GM18861 (cell line): ENCODE measurements around the gene JADE2.
"Not testable (repeated sequence)": the region's sequence is repeated elsewhere in the genome, so short reads cannot be mapped to it uniquely, and the experiment has no call there.

Experiments used
- ATAC-seq: cut with Tn5 transposase; IDR thresholded peaks from one replicate; pipeline ENCODE4 v1.9.1; 2021; ENCODE audit not compliant: unreplicated experiment

Gene JADE2

DNA sequence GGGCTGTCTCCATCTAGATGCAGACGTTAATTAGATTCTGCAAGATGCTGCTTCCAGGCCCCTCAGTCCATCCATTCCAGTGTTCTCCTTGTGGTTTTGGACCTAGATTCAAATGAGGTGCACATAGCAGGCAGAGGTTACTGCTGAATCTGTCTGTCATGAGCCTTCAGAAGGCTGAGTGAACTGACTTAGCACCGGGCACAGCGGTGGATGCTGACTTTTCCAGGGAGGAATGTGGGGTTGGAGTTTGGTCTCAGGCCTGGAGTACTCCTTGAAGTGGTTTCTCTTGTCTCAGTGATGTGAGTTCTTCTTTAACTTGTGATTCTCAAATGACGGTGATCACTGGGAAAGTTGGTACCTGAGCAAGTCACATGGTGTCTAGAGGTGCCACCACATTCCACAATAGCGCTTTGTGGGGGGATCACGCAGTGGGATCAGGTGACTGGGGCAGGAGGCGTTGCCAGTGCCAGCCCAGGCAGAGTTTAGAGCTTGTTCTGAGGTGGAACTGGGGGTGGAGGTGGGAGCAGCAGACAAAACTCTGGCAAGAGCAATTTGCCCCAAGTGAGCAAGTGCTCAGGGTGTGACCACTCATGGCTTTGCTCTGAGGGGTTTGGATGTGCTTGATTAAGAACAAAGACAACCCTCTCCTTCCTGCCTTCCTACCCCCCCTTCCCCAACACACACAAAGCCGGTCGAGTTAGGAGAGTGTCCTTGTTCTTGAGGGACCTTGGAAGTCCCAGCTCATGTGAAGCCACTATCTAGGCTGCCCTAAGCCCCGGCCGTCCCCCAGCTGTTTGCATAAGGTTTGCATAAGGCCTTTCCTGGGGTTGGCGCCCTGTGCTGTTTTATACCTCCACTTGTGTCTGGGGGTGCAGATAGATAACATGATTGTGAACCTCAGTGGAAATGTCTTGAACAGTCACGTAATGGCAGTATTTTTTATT, 25.1 kb downstream of the JADE2 start:
- ATAC-seq, result no peak

DNA sequence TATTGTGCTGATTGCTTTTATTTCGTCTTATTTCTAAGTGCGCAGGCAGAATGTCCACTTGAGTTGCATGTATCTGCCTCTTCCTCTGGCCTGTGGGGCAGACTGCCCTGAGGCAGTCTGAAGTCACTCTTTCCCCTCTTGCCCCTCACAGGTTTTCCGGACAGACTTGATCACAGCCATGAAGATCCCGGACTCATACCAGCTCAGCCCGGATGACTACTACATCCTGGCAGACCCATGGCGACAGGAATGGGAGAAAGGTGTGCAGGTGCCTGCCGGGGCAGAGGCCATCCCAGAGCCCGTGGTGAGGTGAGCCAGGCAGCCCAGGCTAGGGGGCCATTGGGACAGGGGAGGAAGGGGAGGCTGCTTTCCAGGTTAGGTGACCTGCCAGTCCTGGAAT, 26.4 kb downstream of the JADE2 start:
- no peak for ATAC-seq

DNA sequence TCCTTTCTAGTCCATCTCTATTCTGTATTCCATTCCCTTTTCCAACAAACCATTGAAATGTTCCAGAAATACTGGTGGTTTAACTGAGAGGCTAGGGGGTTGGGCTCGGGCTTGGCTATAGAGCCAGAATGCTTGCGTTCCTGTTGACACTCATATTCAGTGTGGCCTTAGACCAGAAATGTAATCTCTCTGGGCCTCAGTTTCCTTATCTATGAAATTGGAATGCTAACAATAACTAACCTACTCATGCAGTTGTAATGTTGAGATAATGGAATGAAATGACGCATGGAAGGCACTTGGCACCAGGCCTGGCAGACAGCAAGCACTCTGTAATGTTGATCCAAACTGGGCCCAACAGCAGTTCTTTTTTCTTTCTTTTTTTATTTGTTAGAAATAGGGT, 26.8 kb downstream of the JADE2 start:
- ATAC-seq, result no peak

DNA sequence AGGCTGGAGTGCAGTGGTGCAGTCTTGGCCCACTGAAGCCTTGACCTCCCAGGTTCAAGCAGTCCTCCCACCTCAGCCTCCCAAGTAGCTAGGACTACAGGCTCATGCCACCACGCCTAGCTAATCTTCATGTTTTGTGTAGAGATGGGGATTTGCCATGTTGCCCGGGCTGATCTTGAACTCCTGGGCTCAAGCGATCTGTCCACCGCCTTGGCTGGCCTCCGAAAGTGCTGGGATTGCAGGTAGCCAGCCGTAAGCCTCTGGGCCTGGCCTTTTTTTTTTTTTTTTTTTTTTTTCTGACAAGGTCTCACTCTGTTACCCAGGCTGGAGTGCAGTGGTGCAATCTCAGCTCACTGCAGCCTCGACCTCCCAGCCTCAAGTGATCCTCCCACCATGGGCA, 27.2 kb downstream of the JADE2 start:
- ATAC-seq, result not testable (repeated sequence)

DNA sequence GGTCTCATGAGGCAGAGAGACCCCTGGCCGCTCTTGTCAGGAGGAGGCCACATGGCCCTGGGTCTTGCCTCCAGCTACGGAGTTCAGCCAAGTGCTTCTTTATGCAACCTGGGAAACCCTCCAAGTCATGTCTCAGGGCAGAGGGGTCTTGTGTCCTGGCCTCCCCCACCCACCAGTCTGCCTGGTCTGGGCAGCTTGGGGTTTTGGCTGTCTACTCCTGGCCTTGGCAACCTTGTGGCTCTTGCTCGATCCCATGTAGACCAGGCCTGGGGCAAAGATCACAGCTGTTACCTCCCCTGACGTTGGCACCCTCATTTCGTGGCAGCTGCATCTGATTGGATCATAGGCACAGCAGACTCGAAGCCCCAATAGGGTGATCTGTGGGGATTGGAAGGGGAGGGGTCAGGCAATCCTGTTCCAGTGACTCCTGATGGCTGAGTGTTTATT, 28.4 kb downstream of the JADE2 start:
- ATAC-seq, result no peak

DNA sequence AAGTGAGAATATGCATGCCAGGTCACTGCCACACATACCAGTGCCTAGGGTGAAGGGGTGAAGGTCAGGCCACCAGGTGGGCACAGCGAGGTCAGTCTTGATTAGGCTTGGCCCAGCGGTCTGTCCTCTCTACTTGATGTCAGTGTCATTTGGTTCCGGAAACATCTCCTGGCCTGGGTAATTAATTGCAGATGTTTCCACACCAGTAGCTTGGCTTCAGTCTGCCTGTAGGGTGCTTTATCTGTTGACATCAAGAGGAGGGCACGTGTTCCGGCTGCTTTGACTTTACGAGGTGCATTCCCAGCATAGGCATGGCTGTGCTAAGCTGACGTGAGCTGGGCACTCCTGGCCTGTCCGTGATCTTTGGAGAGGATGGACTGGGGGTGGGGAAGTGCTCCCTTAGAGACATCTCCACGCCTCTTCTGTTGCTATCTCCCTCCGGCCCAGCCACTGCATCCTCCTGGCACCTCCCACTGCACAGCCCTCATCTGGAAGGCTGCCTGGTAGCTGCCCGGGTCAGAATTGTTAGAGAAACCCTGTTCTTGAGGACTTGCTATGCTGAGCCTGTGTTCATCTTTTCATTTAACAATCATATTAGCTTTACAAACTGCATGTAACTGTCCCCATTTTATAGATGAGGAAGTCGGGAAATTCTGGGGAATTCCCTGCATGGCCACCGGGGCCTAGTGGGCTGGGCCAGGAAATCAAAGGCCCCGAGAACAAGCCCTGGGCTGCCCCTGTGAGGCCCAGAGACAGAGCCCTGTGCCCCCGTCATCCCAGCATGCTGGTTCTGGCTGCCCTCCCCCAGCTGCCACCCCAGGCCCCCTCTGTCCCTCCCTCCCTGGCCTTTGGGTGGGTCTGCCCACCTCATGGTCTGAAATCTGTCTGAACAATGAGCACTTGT, 29.1 kb downstream of the JADE2 start:
- peak; percentile 53 for ATAC-seq

DNA sequence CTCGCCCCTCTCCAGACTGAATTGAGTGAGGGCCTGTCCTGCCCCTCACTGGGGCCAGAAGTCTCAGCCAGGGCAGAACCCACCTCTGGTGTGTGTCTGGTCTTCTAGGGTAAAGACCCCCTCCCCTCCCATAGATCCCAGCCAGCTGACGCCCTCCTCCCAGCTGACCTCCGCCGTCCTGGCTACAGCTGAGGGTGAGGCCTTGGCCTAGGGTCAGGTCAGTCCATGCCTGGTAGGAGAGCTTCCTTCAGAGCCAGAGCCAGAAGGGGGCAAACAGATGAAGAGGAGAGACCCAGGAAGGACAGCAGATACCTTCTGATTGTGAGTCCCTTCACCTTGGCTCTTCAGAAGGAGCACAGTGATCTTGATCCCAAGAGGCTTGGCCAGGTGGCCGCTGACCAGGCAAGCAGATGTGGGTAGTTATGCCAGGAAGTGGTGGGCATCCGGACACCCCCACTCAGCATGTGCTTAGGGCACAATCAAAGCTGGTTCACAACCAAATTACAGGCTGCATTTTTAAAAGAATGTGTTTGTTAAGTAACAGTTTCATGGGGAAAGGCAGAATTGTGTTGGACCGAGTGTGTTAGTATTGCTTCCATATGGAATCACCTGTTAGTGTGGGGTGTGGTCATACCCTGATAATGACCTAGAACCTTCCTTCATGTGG, 29.9 kb downstream of the JADE2 start:
- no peak for ATAC-seq

DNA sequence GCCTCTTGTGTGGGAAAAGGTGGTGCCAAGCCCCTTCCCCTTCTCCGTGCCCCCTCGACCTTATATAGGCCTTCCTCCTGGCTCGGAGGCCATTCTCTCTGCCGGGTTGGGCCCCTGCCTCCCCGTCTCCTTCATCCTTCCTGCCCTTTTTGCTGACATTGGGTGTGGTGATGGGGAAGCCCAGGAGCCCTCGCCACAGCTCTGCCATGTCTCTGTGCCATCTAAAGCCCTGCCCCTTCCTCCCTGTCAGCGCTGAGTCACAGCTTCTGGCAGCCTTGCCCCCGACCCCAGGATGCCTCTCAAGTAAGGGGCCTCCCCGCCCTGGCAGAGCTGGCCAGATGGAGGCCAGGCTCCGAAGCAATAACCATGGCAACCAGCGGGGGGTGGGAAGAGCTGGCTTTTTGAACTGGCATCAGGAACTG, 30.4 kb downstream of the JADE2 start:
- ATAC-seq, result peak; percentile 38

DNA sequence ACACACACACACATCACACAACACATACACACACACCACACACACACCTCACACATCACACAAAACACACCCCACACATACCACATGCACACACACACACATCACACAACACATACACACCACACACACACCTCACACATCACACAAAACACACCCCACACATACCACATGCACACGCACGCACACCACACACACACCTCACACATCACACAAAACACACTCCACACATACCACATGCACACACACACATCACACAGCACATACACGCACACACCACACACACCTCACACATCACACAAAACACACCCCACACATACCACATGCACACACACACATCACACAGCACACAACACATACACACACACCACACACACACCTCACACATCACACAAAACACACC, 31.1 kb downstream of the JADE2 start:
- not testable (repeated sequence) for ATAC-seq

DNA sequence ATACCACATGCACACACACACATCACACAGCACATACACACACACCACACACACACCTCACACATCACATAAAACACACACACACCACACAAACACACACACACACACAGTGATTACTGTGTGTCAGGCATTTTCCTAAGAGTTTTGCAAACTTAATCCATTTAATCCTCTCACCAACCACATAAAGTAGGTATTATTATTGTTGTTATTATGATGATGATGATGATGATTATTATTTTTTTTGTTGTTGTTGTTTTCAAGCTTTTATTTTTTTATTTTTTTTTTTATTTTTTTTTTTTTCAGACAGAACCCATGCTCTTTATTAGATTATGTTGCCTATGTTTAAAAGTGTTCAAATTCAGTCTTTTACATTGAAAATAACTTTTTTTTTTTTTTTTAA, 31.5 kb downstream of the JADE2 start:
- no peak for ATAC-seq

DNA sequence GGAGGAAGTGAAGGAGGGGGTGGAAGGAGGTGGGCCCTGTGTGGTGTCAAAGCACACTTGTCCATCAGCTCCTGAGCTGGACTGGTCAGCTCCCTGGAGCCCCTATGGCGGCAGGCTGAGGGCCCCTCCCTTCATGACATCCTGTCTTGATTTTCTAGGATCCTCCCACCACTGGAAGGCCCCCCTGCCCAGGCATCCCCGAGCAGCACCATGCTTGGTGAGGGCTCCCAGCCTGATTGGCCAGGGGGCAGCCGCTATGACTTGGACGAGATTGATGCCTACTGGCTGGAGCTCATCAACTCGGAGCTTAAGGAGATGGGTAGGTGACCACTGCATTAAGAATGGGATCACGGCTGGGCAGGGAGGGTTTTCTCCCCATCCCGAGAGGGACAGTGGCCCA, 34.2 kb downstream of the JADE2 start:
- ATAC-seq, result no peak

DNA sequence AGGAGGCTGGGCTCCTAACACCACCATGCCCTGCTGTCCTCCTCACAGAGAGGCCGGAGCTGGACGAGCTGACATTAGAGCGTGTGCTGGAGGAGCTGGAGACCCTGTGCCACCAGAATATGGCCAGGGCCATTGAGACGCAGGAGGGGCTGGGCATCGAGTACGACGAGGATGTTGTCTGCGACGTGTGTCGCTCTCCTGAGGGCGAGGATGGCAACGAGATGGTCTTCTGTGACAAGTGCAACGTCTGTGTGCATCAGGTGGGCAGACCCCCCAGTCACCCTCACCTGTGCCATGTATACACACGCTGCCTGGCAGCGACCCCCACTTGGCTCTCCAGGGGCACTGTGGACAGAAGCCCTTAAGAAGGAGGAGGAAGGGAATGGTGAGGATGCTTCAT, 35.2 kb downstream of the JADE2 start:
- no peak for ATAC-seq

DNA sequence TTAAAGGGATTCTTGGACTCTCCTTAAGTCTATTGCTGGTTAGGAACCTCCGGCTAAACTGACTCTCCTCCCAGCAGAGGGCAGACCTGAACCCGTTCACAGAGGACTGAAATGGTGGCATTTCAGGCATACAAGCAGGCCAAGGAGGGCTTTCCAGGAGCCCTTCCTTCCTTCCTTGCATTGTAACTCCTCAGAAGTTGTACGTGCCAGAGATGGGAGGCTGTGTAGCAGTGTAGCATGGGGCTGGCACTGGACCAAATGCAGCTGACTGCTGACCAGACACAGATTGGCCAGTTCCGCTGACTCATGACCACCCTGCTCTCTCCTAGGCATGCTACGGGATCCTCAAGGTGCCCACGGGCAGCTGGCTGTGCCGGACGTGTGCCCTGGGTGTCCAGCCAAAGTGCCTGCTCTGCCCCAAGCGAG, 36.4 kb downstream of the JADE2 start:
- ATAC-seq, result no peak

DNA sequence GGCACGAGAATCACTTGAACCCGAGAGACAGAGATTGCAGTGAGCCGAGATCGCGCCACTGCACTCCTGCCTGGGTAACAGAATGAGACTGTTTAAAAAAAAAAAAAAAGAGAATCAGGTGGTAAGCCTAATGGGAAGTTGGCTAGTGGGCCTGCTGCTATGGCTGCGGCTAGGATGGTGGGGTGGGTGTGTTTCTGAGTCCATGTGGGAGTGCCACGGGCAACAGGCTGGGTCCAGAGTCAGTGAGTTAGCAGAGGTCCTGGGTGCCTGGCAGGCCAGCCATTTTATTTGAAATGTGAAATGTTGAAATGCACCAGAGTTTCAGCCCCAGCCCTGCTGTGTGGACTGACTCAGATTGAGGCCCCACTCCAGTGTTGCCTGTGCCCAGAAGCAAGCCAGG, 37.8 kb downstream of the JADE2 start:
- ATAC-seq, result no peak

DNA sequence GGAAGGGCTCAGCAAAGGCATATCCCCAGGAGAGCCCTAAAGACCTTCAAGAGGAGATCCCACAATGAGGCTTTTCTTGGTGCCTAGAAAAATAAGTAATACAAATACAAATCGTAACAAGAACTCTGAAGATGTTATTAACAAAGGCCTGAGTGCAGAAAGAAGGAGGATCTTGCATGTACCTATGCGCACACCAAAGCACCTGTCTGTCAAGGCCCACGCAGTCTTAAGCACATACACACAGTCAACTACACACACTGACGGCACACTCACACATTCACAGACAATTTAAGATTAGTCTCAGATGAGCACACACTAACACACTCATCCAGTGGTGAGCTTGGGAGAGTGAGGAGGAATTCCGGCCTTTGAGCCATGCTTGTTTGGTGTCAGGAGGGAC, 38.5 kb downstream of the JADE2 start:
- no peak for ATAC-seq

DNA sequence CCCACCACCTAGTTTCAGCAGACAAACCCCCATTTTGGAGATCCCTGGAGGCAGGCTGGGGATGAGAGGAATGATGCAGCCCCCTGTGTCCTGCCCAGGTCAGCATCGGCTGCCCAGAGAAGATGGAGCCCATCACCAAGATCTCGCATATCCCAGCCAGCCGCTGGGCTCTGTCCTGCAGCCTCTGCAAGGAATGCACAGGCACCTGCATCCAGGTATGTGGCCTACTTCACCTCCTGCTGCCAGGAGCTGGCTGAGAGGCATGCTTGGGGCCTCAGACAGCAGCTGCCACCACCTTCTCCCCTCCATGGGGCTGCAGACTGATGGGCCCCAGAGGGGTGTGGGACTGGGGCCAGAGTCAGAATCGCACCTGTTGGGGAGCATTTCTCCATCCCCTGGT, 38.9 kb downstream of the JADE2 start:
- ATAC-seq, result no peak

DNA sequence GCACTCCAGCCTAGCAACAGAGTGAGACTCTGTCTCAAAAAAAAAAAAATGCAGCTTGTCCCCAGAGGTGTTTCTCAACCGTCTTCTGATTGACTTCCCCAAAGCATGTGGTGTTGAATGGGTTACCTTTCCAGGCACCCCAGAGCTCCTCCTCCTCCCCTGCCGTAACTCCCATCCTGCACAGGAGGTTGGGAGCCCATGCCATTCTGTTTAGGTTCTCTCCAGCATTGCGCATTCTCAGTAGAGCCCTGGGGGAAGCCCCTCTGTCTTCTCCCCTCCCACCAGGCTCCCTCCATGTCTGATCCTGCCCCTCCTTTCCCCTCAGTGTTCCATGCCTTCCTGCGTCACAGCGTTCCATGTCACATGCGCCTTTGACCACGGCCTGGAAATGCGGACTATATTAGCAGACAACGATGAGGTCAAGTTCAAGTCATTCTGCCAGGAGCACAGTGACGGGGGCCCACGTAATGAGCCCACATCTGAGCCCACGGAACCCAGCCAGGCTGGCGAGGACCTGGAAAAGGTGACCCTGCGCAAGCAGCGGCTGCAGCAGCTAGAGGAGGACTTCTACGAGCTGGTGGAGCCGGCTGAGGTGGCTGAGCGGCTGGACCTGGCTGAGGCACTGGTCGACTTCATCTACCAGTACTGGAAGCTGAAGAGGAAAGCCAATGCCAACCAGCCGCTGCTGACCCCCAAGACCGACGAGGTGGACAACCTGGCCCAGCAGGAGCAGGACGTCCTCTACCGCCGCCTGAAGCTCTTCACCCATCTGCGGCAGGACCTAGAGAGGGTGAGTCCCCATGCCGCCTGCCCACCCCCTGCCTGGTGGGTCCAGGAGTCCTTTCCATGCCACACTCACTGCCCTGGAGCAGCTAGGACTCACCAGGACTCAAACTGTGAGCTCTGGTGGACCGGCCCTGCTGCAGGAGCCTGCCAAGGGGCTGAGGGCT, 40.6 kb downstream of the JADE2 start:
- ATAC-seq, result no peak

DNA sequence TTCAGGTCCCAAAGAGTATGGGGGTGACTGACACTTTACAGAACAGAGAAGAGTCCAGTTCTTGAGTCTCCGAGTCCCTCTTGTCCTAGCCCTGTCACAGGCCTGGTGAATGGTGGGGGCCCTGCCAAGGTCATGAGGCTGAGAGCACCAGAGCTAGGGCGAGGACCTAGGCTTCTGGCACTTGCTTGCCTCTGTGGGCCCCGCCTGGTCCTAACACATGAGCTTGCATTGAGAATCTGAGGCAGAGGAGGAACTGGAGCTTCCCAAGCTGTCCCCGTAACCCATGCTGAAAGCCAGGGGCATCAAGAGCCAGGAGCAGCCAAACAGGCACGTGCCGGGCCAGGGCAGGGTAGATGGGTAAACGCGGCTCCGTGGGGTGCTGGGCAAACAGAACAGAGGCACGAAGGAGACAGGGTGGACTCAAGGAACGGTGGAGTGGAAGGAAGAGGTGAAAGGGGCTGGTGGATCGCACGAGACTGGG, 41.3 kb downstream of the JADE2 start:
- no peak for ATAC-seq

DNA sequence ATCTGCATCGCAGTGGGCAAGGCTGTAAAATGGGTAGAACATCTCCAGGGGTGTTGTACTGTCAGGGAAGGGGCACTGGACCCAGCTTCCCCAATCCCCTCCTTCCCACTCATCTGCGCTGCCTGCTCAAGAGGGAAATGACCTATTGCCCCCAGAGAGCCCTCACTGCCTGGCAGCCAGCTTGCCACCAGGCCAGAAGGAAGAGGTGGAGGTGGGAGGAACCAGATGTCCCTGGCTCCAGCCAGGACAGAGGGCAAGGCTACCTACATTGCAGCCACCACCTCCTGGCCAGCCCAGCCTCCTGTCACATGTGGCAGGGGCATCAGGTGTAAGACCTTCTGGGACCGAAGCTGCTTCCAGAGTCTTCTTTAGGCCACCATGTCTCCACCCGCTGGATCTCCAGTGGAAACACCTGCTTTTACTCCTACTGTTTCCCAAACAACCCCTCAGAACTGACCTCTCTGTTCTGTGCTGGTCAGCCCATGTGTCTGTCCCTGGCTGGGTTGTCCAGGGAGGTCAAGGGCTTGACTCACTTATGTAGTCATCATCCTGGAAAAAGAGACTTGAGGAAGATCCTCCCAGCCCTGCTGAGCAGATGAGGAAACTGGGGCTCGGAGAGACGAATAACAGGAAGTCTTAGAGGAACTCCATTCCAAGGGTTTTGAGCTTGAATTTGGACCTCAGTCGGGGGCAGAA, 42.3 kb downstream of the JADE2 start:
- ATAC-seq, result no peak
